Measurements from ENCODE around the gene SLC2A11. TPM values are rescaled to one million over a fixed set of nuclear protein-coding genes. Genes with fewer than 3 reads are reported as not detected.

The SLC2A11 gene
- total RNA-seq, 4 donors from 2014 or later: 0.57 to 4.4 (median 2.9) TPM

- TF ChIP-seq POLR2A (IDR thresholded peaks at IDR 0.05) (no peak), CTCF (IDR thresholded peaks at IDR 0.05) (no peak)
- H3K9me3 ChIP-seq: no peaks in the 10 kb centered on the region
- H3K27me3 ChIP-seq: no peaks in the 10 kb centered on the region
- peaks cover 11 to 40% (median 17%) of the 10 kb centered on the region in 3 donors for H3K4me1 ChIP-seq
- H3K4me3 ChIP-seq: peak overlapping the region in 1 of 4 donors; percentile 65
- peaks cover 12 to 42% (median 18%) of the 10 kb centered on the region in 3 donors for H3K36me3 ChIP-seq
- DNase-seq: no peak
- H3K27ac ChIP-seq: no peak overlapping the region
- WGBS, 2 donors: 80 to 87% methylated on average over 12 of the region's 12 CpGs
- intact Hi-C loops (cut with DNase I): no loop called here
Measured at GRCh38 chr22:23837496-23837859, 20.2 kb upstream of the SLC2A11 start.

- no peaks in the 10 kb centered on the region for H3K9me3 ChIP-seq
- WGBS, 2 donors: 59 to 82% methylated on average over 10 to 19 of the region's 41 CpGs
- H3K4me3 ChIP-seq: peak overlapping the region; percentile 15 to 65 (median 38)
- intact Hi-C loops (cut with DNase I): no loop called here
- H3K4me1 ChIP-seq: peaks cover 11 to 40% (median 17%) of the 10 kb centered on the region in 3 donors
- TF ChIP-seq CTCF (IDR thresholded peaks at IDR 0.05) (no peak), POLR2A (IDR thresholded peaks at IDR 0.05) (no peak)
- peaks cover 11 to 36% (median 18%) of the 10 kb centered on the region in 3 donors for H3K36me3 ChIP-seq
- DNase-seq: no peak
- H3K27me3 ChIP-seq: no peaks in the 10 kb centered on the region
- peak overlapping the region in 1 of 4 donors; percentile 12 for H3K27ac ChIP-seq
Measured at GRCh38 chr22:23837911-23838680, 19.6 kb upstream of the SLC2A11 start.

GRCh38 chr22:23838681-23839468, 18.8 kb upstream of the SLC2A11 start, which contains the start of gene DERL3:
DERL3 (minus strand) TSS chr22:23839006; CDS start chr22:23838987, 19 bp downstream.
- intact Hi-C loops (cut with DNase I): no loop called here
- TF ChIP-seq POLR2A (IDR thresholded peaks at IDR 0.05) (no peak), CTCF (IDR thresholded peaks at IDR 0.05) (peak in 1 of 6 experiments; percentile 15)
- Histone ChIP-seq H3K4me3 (peak within 1 kb of the TSS; percentile 15 to 65 (median 38)), H3K36me3 (peaks cover 3 to 28% (median 13%) of the 10 kb centered on the region in 3 donors), H3K27me3 (no peaks in the 10 kb centered on the region), H3K4me1 (peaks cover 11 to 40% (median 17%) of the 10 kb centered on the region in 3 donors), H3K9me3 (no peaks in the 10 kb centered on the region), H3K27ac (peak within 1 kb of the TSS in 2 of 4 donors; percentile 17 to 35)
- DNase-seq: peak; percentile 97
- 4 to 9% methylated on average over 44 of the region's 70 CpGs for WGBS, 2 donors

- no peaks in the 10 kb centered on the region for H3K27me3 ChIP-seq
- TF ChIP-seq POLR2A (IDR thresholded peaks at IDR 0.05) (no peak), CTCF (IDR thresholded peaks at IDR 0.05) (no peak)
- WGBS, 2 donors: 82% methylated on average over 7 of the region's 7 CpGs
- H3K36me3 ChIP-seq: peaks cover 0 to 16% (median 1%) of the 10 kb centered on the region in 3 donors
- DNase-seq: no peak
- intact Hi-C loops (cut with DNase I): loop anchor here (10.0 kb wide), 1 partner anchor 305 kb away; no protein-coding TSS in a partner anchor
- H3K4me1 ChIP-seq: peaks cover 12 to 46% (median 17%) of the 10 kb centered on the region in 3 donors
- H3K27ac ChIP-seq: no peak overlapping the region
- H3K4me3 ChIP-seq: no peak overlapping the region
- no peaks in the 10 kb centered on the region for H3K9me3 ChIP-seq
Measured at GRCh38 chr22:23840026-23840425, 17.6 kb upstream of the SLC2A11 start.

All from esophagus squamous epithelium (tissue), 5 donors.